ENCODE results near the gene SKA2.

The SKA2 gene

GRCh38 chr17:59131131-59131530, 23.9 kb downstream of the SKA2 start:
- no peak for DNase-seq
- TF ChIP-seq CTCF (IDR thresholded peaks at IDR 0.05; ENCODE audit: low read depth, low read length) = no peak

GRCh38 chr17:59129814-59130213, 25.2 kb downstream of the SKA2 start:
- Histone ChIP-seq H3K9me3 (ENCODE audit: severe bottlenecking) (no peaks in the 10 kb centered on the region), H3K27me3 (ENCODE audit: insufficient read depth, low read depth, severe bottlenecking) (no peaks in the 10 kb centered on the region), H3K4me3 (ENCODE audit: low read depth, low read length) (no peak overlapping the region), H3K36me3 (peaks cover 70% of the 10 kb centered on the region), H3K27ac (no peak overlapping the region)
- no peak for DNase-seq
- TF ChIP-seq CTCF (IDR thresholded peaks at IDR 0.05; ENCODE audit: low read depth, low read length) = no peak

More at GRCh38 chr17:59131131-59131530, 23.9 kb downstream of the SKA2 start:
- Histone ChIP-seq H3K4me3 (ENCODE audit: low read depth, low read length) (no peak overlapping the region), H3K27ac (no peak overlapping the region), H3K36me3 (peaks cover 61% of the 10 kb centered on the region), H3K9me3 (ENCODE audit: severe bottlenecking) (no peaks in the 10 kb centered on the region), H3K27me3 (ENCODE audit: insufficient read depth, low read depth, severe bottlenecking) (no peaks in the 10 kb centered on the region)

GRCh38 chr17:59126809-59127417, 28.1 kb downstream of the SKA2 start:
- no peaks in the 10 kb centered on the region for H3K9me3 ChIP-seq (ENCODE audit: severe bottlenecking)
- DNase-seq = no peak
- H3K4me3 ChIP-seq (ENCODE audit: low read depth, low read length) = no peak overlapping the region
- no peaks in the 10 kb centered on the region for H3K27me3 ChIP-seq (ENCODE audit: insufficient read depth, low read depth, severe bottlenecking)
- H3K27ac ChIP-seq = no peak overlapping the region
- no peak for TF ChIP-seq CTCF (IDR thresholded peaks at IDR 0.05; ENCODE audit: low read depth, low read length)
- peaks cover 83% of the 10 kb centered on the region for H3K36me3 ChIP-seq

- Histone ChIP-seq H3K36me3 (peaks cover 88% of the 10 kb centered on the region), H3K9me3 (ENCODE audit: severe bottlenecking) (no peaks in the 10 kb centered on the region), H3K27ac (no peak overlapping the region), H3K27me3 (ENCODE audit: insufficient read depth, low read depth, severe bottlenecking) (no peaks in the 10 kb centered on the region), H3K4me3 (ENCODE audit: low read depth, low read length) (no peak overlapping the region)
- DNase-seq = no peak
- TF ChIP-seq CTCF (IDR thresholded peaks at IDR 0.05; ENCODE audit: low read depth, low read length) = no peak
These were observed 30.3 kb downstream of the SKA2 start for GRCh38 chr17:59124665-59125064.

- TF ChIP-seq CTCF (IDR thresholded peaks at IDR 0.05; ENCODE audit: low read depth, low read length) = no peak
- Histone ChIP-seq H3K9me3 (ENCODE audit: severe bottlenecking) (no peaks in the 10 kb centered on the region), H3K4me3 (ENCODE audit: low read depth, low read length) (no peak overlapping the region), H3K36me3 (peaks cover 88% of the 10 kb centered on the region), H3K27ac (no peak overlapping the region), H3K27me3 (ENCODE audit: insufficient read depth, low read depth, severe bottlenecking) (no peaks in the 10 kb centered on the region)
- no peak for DNase-seq
These were observed 33.0 kb downstream of the SKA2 start for GRCh38 chr17:59121901-59122480.

- Histone ChIP-seq H3K4me3 (ENCODE audit: low read depth, low read length) (no peak overlapping the region), H3K36me3 (peaks cover 87% of the 10 kb centered on the region), H3K9me3 (ENCODE audit: severe bottlenecking) (no peaks in the 10 kb centered on the region), H3K27me3 (ENCODE audit: insufficient read depth, low read depth, severe bottlenecking) (no peaks in the 10 kb centered on the region), H3K27ac (no peak overlapping the region)
- no peak for TF ChIP-seq CTCF (IDR thresholded peaks at IDR 0.05; ENCODE audit: low read depth, low read length)
- DNase-seq = no peak
These were observed 39.5 kb downstream of the SKA2 start for GRCh38 chr17:59115474-59115873.

All from WERI-Rb-1 (cell line).